Loucy (cell line): ENCODE measurements around the gene NSMCE3.

ENCODE experiments used
- H2AFZ ChIP-seq: fragments of 200-600 bp; sonication (generic); 2 replicates; pipeline ENCODE4 v1.6.0; 2016; ENCODE audit warnings: antibody characterized with exemption, mild to moderate bottlenecking, low read length, moderate library complexity
- H3F3A ChIP-seq: fragments of 200-600 bp; 2 replicates; pipeline ENCODE4 v1.6.0; 2016; ENCODE audit warnings: antibody characterized with exemption, low read depth, mild to moderate bottlenecking
- H3K27me3 ChIP-seq: fragments of 200-600 bp; sonication (generic); 2 replicates; pipeline ENCODE4 v1.6.1; 2014; ENCODE audit warnings: low read length, mild to moderate bottlenecking; ENCODE audit not compliant: insufficient read depth, poor library complexity, severe bottlenecking
- H3K36me3 ChIP-seq: fragments of 200-600 bp; sonication (generic); 2 replicates; pipeline ENCODE4 v1.6.1; 2016; ENCODE audit warnings: low read length; ENCODE audit not compliant: insufficient read depth
- H3K4me1 ChIP-seq: fragments of 200-600 bp; sonication (generic); 2 replicates; pipeline ENCODE4 v1.5.1; 2014; ENCODE audit warnings: low read length, mild to moderate bottlenecking; ENCODE audit not compliant: insufficient read depth, poor library complexity, severe bottlenecking
- H3K4me2 ChIP-seq: fragments of 200-600 bp; sonication (generic); 2 replicates; pipeline ENCODE4 v1.6.0; 2014; ENCODE audit warnings: antibody characterized with exemption, low read length, low read depth, mild to moderate bottlenecking; ENCODE audit not compliant: poor library complexity, severe bottlenecking
- H3K4me3 ChIP-seq: fragments of 200-600 bp; sonication (generic); 2 replicates; pipeline ENCODE4 v1.5.1; 2014; ENCODE audit warnings: low read length, mild to moderate bottlenecking, mixed read lengths; ENCODE audit not compliant: poor library complexity, severe bottlenecking
- H3K79me2 ChIP-seq: fragments of 200-600 bp; sonication (generic); 2 replicates; pipeline ENCODE4 v1.6.1; 2014; ENCODE audit warnings: low read length; ENCODE audit not compliant: insufficient read depth
- H3K9ac ChIP-seq: fragments of 200-600 bp; sonication (generic); 2 replicates; pipeline ENCODE4 v1.6.0; 2014; ENCODE audit warnings: mild to moderate bottlenecking, low read depth, low read length, moderate library complexity; ENCODE audit not compliant: poor library complexity, severe bottlenecking
- H3K9me2 ChIP-seq: fragments of 200-600 bp; sonication (generic); replicated peaks from 2 replicates; pipeline ENCODE4 v1.6.1; 2016; ENCODE audit warnings: low read depth, low read length, mixed read lengths
- H3K9me3 ChIP-seq: fragments of 200-600 bp; sonication (generic); 2 replicates; pipeline ENCODE4 v1.6.1; 2014; ENCODE audit warnings: mild to moderate bottlenecking, antibody characterized with exemption, low read length, low read depth; ENCODE audit not compliant: insufficient read depth
- H4K20me1 ChIP-seq: fragments of 200-600 bp; sonication (generic); 2 replicates; pipeline ENCODE4 v1.6.0; 2014; ENCODE audit warnings: antibody characterized with exemption, low read length, mild to moderate bottlenecking; ENCODE audit not compliant: insufficient read depth, poor library complexity, severe bottlenecking
- EZH2phosphoT487 ChIP-seq: fragments of 200-600 bp; IDR thresholded peaks from 2 replicates; pipeline ENCODE4 v1.6.1; 2018; ENCODE audit warnings: antibody characterized with exemption, mild to moderate bottlenecking, moderate library complexity, borderline replicate concordance
- TF ChIP-seq, protein P1 (sequence below): fragments of 200-600 bp; sonication (generic); conservative IDR thresholded peaks from 2 replicates; pipeline ENCODE4 v1.5.1; 2014; ENCODE audit warnings: mild to moderate bottlenecking, antibody characterized with exemption, low read length

Gene NSMCE3

GRCh38 chr15:29280514-29280913 is 10.9 kb upstream of the NSMCE3 start:
- Histone ChIP-seq H3K4me2 (no peak overlapping the region), H3K9me2 (no peaks in the 10 kb centered on the region), H3K9me3 (no peaks in the 10 kb centered on the region), H3F3A (no peaks in the 10 kb centered on the region), H3K36me3 (no peaks in the 10 kb centered on the region), H3K27me3 (no peaks in the 10 kb centered on the region), H3K79me2 (no peaks in the 10 kb centered on the region), H3K4me3 (no peak overlapping the region), H4K20me1 (no peaks in the 10 kb centered on the region), H3K4me1 (no peaks in the 10 kb centered on the region), H3K9ac (no peak overlapping the region), H2AFZ (no peak overlapping the region)
- TF ChIP-seq, protein P1, sequence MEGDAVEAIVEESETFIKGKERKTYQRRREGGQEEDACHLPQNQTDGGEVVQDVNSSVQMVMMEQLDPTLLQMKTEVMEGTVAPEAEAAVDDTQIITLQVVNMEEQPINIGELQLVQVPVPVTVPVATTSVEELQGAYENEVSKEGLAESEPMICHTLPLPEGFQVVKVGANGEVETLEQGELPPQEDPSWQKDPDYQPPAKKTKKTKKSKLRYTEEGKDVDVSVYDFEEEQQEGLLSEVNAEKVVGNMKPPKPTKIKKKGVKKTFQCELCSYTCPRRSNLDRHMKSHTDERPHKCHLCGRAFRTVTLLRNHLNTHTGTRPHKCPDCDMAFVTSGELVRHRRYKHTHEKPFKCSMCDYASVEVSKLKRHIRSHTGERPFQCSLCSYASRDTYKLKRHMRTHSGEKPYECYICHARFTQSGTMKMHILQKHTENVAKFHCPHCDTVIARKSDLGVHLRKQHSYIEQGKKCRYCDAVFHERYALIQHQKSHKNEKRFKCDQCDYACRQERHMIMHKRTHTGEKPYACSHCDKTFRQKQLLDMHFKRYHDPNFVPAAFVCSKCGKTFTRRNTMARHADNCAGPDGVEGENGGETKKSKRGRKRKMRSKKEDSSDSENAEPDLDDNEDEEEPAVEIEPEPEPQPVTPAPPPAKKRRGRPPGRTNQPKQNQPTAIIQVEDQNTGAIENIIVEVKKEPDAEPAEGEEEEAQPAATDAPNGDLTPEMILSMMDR, result no peak
- TF ChIP-seq EZH2phosphoT487, result no peak

DNA sequence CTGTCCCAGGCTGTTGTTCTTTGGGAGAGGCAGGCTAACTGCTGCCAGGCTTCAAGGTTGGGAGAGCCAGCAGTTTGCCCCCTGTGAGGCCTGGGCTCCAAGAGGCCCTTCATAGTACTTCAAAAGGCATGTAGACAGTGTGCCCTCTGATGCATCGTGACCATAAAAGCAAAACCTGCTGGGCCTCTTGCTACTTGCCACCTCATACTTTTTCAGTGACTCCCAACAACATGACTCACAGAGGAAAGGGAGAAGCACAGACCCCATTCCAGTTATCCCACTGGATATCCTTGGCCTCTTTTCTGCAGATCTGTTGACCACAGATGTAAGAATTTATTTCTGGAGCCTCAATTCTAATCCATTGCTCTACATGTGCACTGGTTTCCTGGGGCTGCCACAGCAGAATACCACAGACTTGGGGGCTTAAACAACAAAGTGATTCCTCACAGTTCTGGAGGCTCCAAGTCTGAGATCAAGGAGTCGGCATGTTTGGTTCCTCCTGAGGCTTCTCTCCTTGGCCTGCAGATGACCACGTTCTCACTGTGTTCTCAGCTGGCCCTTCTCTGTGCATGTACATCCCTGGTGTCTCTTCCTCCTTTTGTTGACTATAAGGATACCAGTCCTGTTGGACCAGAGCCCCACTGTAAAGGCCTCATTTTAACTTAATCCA is 8.9 kb upstream of the NSMCE3 start:
- Histone ChIP-seq H4K20me1 (no peaks in the 10 kb centered on the region), H3K4me3 (no peak overlapping the region), H3K9me3 (no peaks in the 10 kb centered on the region), H3K36me3 (no peaks in the 10 kb centered on the region), H3F3A (no peaks in the 10 kb centered on the region), H3K9ac (no peak overlapping the region), H3K9me2 (no peaks in the 10 kb centered on the region), H3K27me3 (no peaks in the 10 kb centered on the region), H3K4me1 (no peaks in the 10 kb centered on the region), H3K79me2 (no peaks in the 10 kb centered on the region), H3K4me2 (no peak overlapping the region), H2AFZ (no peak overlapping the region)
- TF ChIP-seq, protein P1, result no peak
- TF ChIP-seq EZH2phosphoT487, result no peak

- no peak overlapping the region for H3K4me2 ChIP-seq
Measured at GRCh38 chr15:29276366-29276765, 6.7 kb upstream of the NSMCE3 start.

More at GRCh38 chr15:29276366-29276765, 6.7 kb upstream of the NSMCE3 start:
- Histone ChIP-seq H3K27me3 (no peaks in the 10 kb centered on the region), H4K20me1 (no peaks in the 10 kb centered on the region), H3K36me3 (no peaks in the 10 kb centered on the region), H3K9me3 (no peaks in the 10 kb centered on the region), H3K9ac (no peak overlapping the region), H3K79me2 (no peaks in the 10 kb centered on the region), H3K4me1 (no peaks in the 10 kb centered on the region), H3K4me3 (no peak overlapping the region), H2AFZ (no peak overlapping the region), H3K9me2 (no peaks in the 10 kb centered on the region), H3F3A (no peaks in the 10 kb centered on the region)
- TF ChIP-seq, protein P1, result no peak
- no peak for TF ChIP-seq EZH2phosphoT487
